ENCODE data around the gene HERPUD1.
"Not testable (repeated sequence)": the region's sequence is repeated elsewhere in the genome, so short reads cannot be mapped to it uniquely, and the experiment has no call there.

HERPUD1 gene

GRCh38 chr16:56961851-56962281 is 29.9 kb downstream of the HERPUD1 start, which contains the start of gene CETP:
TSS of gene CETP (plus strand) at chr16:56961950. CDS start at chr16:56961980, 30 bp downstream.
- DNase-seq = no peak

GRCh38 chr16:56964243-56965148 is 32.6 kb downstream of the HERPUD1 start:
- peak; percentile 57 to 79 for DNase-seq

GRCh38 chr16:56965149-56966092 is 33.5 kb downstream of the HERPUD1 start:
- DNase-seq = no peak

- no peak for DNase-seq
Measured at GRCh38 chr16:56966093-56966475, 34.1 kb downstream of the HERPUD1 start.

- DNase-seq = no peak
Measured at GRCh38 chr16:56967733-56968132, 35.8 kb downstream of the HERPUD1 start.

- DNase-seq = no peak
Measured at GRCh38 chr16:56969769-56970168, 37.8 kb downstream of the HERPUD1 start.

- no peak for DNase-seq
Measured at GRCh38 chr16:56970934-56971767, 39.2 kb downstream of the HERPUD1 start.

- no peak for DNase-seq
Measured at GRCh38 chr16:56971768-56972043, 39.8 kb downstream of the HERPUD1 start.

GRCh38 chr16:56972403-56973293 is 40.7 kb downstream of the HERPUD1 start:
- DNase-seq = no peak

GRCh38 chr16:56973294-56973689 is 41.4 kb downstream of the HERPUD1 start:
- no peak for DNase-seq

GRCh38 chr16:56973899-56974298 is 42.0 kb downstream of the HERPUD1 start:
- not testable (repeated sequence) for DNase-seq

- DNase-seq = no peak
Measured at GRCh38 chr16:56974549-56975300, 42.8 kb downstream of the HERPUD1 start.

GRCh38 chr16:56975714-56976113 is 43.8 kb downstream of the HERPUD1 start:
- no peak for DNase-seq

- DNase-seq = peak; percentile 40 to 68
Measured at GRCh38 chr16:56977216-56977615, 45.3 kb downstream of the HERPUD1 start.

- no peak for DNase-seq
Measured at GRCh38 chr16:56977823-56978430, 46.0 kb downstream of the HERPUD1 start.

GRCh38 chr16:56980201-56980535 is 48.2 kb downstream of the HERPUD1 start:
- DNase-seq = no peak

GRCh38 chr16:56980792-56981724 is 49.1 kb downstream of the HERPUD1 start:
- peak in 1 of 2 experiments; percentile 30 for DNase-seq

- DNase-seq = no peak
Measured at GRCh38 chr16:56981729-56982271, 49.9 kb downstream of the HERPUD1 start.

GRCh38 chr16:56982695-56983094 is 50.8 kb downstream of the HERPUD1 start:
- peak in 1 of 2 experiments; percentile 15 for DNase-seq

Data from NCI-H524 (cell line).